NT2/D1 (cell line): ENCODE data around the gene MIEF1.

Source experiments
- SUZ12 ChIP-seq: IDR thresholded peaks from 2 replicates; pipeline ENCODE4 v1.6.1; 2011; ENCODE audit not compliant: insufficient read length, insufficient read depth; ENCODE audit errors: extremely low read depth
- YY1 ChIP-seq: IDR thresholded peaks from 2 replicates; pipeline ENCODE4 v1.6.1; 2011; ENCODE audit not compliant: insufficient read length, insufficient read depth
- ZNF274 ChIP-seq: IDR thresholded peaks from 2 replicates; pipeline ENCODE4 v1.6.1; 2011; ENCODE audit warnings: mild to moderate bottlenecking, low read depth, low read length

DNA sequence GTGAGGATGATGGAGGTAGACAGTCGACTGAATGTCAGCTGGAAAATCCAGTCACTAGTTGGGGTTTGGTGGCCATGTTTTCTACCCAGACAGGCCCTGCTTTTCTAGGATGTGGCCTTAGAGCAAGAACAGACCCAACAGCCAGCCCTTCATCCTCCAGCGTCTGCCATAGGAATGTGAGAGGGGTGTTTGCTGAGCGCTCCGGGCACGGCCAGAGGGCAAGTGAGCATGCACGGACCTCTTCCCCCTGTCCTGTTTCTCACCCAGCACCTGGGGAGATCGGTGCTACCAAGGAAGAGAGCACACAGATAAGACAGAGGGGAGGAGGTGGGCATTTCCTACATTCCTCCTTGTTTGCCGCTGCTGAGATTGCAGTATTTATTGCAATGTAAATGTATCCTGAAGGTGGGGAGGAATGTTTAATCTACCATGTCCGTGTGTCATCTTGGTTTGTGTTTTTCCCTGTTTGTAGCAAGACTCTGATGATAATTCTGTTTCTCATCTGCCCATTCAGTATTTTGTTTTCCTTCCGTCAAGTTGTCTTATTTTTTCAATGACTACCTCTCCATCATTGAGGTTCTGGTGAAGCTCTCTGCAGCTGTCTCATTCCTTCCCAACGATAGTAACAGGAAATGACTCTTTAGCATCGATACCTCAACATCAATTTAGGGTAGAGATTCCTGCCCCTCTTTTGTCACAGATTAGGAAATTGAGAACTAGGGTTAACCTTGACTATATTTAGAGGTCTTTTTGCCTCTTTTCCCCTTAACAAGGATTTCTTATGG, 13.4 kb downstream of the MIEF1 start:
- TF ChIP-seq YY1 (no peak), ZNF274 (no peak), SUZ12 (no peak)
